ENCODE measurements around the gene CHD2.
A peak's percentile ranks its signal among the peaks of the same experiment; 100 is the strongest.

Gene CHD2

GRCh38 chr15:92954578-92954977, 54.5 kb downstream of the CHD2 start:
- no peak for DNase-seq (ENCODE audit: low read depth in 3 of 3, low spot score in 1 of 3)

- DNase-seq (ENCODE audit: low read depth in 3 of 3, low spot score in 1 of 3), result no peak
Observed at GRCh38 chr15:92955706-92956105, 55.6 kb downstream of the CHD2 start.

- DNase-seq (ENCODE audit: low read depth in 3 of 3, low spot score in 1 of 3), result peak in 2 of 3 donors; percentile 5 to 29
Observed at GRCh38 chr15:92958105-92958504, 58.0 kb downstream of the CHD2 start.

GRCh38 chr15:92959219-92959618, 59.1 kb downstream of the CHD2 start:
- DNase-seq (ENCODE audit: low read depth in 3 of 3, low spot score in 1 of 3), result no peak

- DNase-seq (ENCODE audit: low read depth in 3 of 3, low spot score in 1 of 3), result no peak
Observed at GRCh38 chr15:92960996-92961681, 61.0 kb downstream of the CHD2 start.

GRCh38 chr15:92962914-92963313, 62.8 kb downstream of the CHD2 start:
- DNase-seq (ENCODE audit: low read depth in 3 of 3, low spot score in 1 of 3), result no peak

- no peak for DNase-seq (ENCODE audit: low read depth in 3 of 3, low spot score in 1 of 3)
Observed at GRCh38 chr15:92963794-92964193, 63.7 kb downstream of the CHD2 start.

GRCh38 chr15:92968926-92969651, 69.0 kb downstream of the CHD2 start:
- DNase-seq (ENCODE audit: low read depth in 3 of 3, low spot score in 1 of 3), result no peak

- no peak for DNase-seq (ENCODE audit: low read depth in 3 of 3, low spot score in 1 of 3)
Observed at GRCh38 chr15:92970656-92971055, 70.5 kb downstream of the CHD2 start.

- no peak for DNase-seq (ENCODE audit: low read depth in 3 of 3, low spot score in 1 of 3)
Observed at GRCh38 chr15:92971081-92971480, 71.0 kb downstream of the CHD2 start.

GRCh38 chr15:92971713-92972112, 71.6 kb downstream of the CHD2 start:
- no peak for DNase-seq (ENCODE audit: low read depth in 3 of 3, low spot score in 1 of 3)

- no peak for DNase-seq (ENCODE audit: low read depth in 3 of 3, low spot score in 1 of 3)
Observed at GRCh38 chr15:92974183-92974915, 74.2 kb downstream of the CHD2 start.

GRCh38 chr15:92979011-92979701, 79.0 kb downstream of the CHD2 start:
- DNase-seq (ENCODE audit: low read depth in 3 of 3, low spot score in 1 of 3), result no peak

- DNase-seq (ENCODE audit: low read depth in 3 of 3, low spot score in 1 of 3), result no peak
Observed at GRCh38 chr15:92981333-92981732, 81.2 kb downstream of the CHD2 start.

GRCh38 chr15:92984161-92984560, 84.0 kb downstream of the CHD2 start:
- DNase-seq (ENCODE audit: low read depth in 3 of 3, low spot score in 1 of 3), result no peak

- no peak for DNase-seq (ENCODE audit: low read depth in 3 of 3, low spot score in 1 of 3)
Observed at GRCh38 chr15:92989470-92989869, 89.3 kb downstream of the CHD2 start.

GRCh38 chr15:92990031-92990430, 89.9 kb downstream of the CHD2 start:
- DNase-seq (ENCODE audit: low read depth in 3 of 3, low spot score in 1 of 3), result no peak

- no peak for DNase-seq (ENCODE audit: low read depth in 3 of 3, low spot score in 1 of 3)
Observed at GRCh38 chr15:92992720-92993119, 92.6 kb downstream of the CHD2 start.

- DNase-seq (ENCODE audit: low read depth in 3 of 3, low spot score in 1 of 3), result no peak
Observed at GRCh38 chr15:92997821-92998220, 97.7 kb downstream of the CHD2 start.

GRCh38 chr15:93001156-93001555, 101.0 kb downstream of the CHD2 start:
- no peak for DNase-seq (ENCODE audit: low read depth in 3 of 3, low spot score in 1 of 3)

GRCh38 chr15:93001881-93002280, 101.8 kb downstream of the CHD2 start:
- no peak for DNase-seq (ENCODE audit: low read depth in 3 of 3, low spot score in 1 of 3)

- no peak for DNase-seq (ENCODE audit: low read depth in 3 of 3, low spot score in 1 of 3)
Observed at GRCh38 chr15:93005133-93005532, 105.0 kb downstream of the CHD2 start.
